Mucosa of stomach (tissue), 1 donor: ENCODE data around the gene BCAP31.

Experiments
- H3K27me3 ChIP-seq: one replicate; pipeline ENCODE4 v1.7.0; 2013; ENCODE audit warnings: mild to moderate bottlenecking, low read length; ENCODE audit not compliant: control insufficient read depth, insufficient read depth
- H3K36me3 ChIP-seq: one replicate; pipeline ENCODE4 v1.7.0; 2013; ENCODE audit warnings: low read length; ENCODE audit not compliant: control insufficient read depth, insufficient read depth
- H3K4me1 ChIP-seq: one replicate; pipeline ENCODE4 v1.7.0; 2013; ENCODE audit warnings: mild to moderate bottlenecking, low read length; ENCODE audit not compliant: control insufficient read depth, insufficient read depth
- H3K4me3 ChIP-seq: one replicate; pipeline ENCODE4 v1.7.0; 2013; ENCODE audit warnings: low read length
- H3K9ac ChIP-seq: one replicate; pipeline ENCODE4 v1.7.0; 2013; ENCODE audit warnings: mild to moderate bottlenecking, low read length, moderate library complexity
- H3K9me3 ChIP-seq: one replicate; pipeline ENCODE4 v1.7.0; 2013; ENCODE audit warnings: mild to moderate bottlenecking, low read length, moderate library complexity; ENCODE audit not compliant: control insufficient read depth
- donor health status: Pancreatic carcinoma.

BCAP31 gene

GRCh38 chrX:153724252-153725038, at the start of gene BCAP31, which contains the start of gene ABCD1:
BCAP31 (minus strand) TSS chrX:153724387; CDS start chrX:153723244, 1,143 bp downstream.
ABCD1 (plus strand) TSS chrX:153724856; CDS start chrX:153725267, 411 bp downstream.
- Histone ChIP-seq H3K4me3 (no peak within 1 kb of the TSS), H3K36me3 (no peaks in the 10 kb centered on the region), H3K9ac (peak within 1 kb of the TSS; percentile 68), H3K27me3 (no peaks in the 10 kb centered on the region), H3K4me1 (peaks cover 37% of the 10 kb centered on the region), H3K9me3 (no peaks in the 10 kb centered on the region)

GRCh38 chrX:153773218-153773611, 49.0 kb upstream of the BCAP31 start:
- H3K9me3 ChIP-seq = no peaks in the 10 kb centered on the region

GRCh38 chrX:153772316-153773217, 48.4 kb upstream of the BCAP31 start:
- Histone ChIP-seq H3K36me3 (no peaks in the 10 kb centered on the region), H3K9ac (no peak overlapping the region), H3K4me1 (no peaks in the 10 kb centered on the region), H3K27me3 (no peaks in the 10 kb centered on the region), H3K9me3 (no peaks in the 10 kb centered on the region), H3K4me3 (no peak overlapping the region)

More at GRCh38 chrX:153773218-153773611, 49.0 kb upstream of the BCAP31 start:
- no peak overlapping the region for H3K9ac ChIP-seq
- H3K36me3 ChIP-seq = no peaks in the 10 kb centered on the region
- no peak overlapping the region for H3K4me3 ChIP-seq
- no peaks in the 10 kb centered on the region for H3K4me1 ChIP-seq
- H3K27me3 ChIP-seq = no peaks in the 10 kb centered on the region

GRCh38 chrX:153771415-153772315, 47.5 kb upstream of the BCAP31 start:
- Histone ChIP-seq H3K9ac (no peak overlapping the region), H3K9me3 (no peaks in the 10 kb centered on the region), H3K27me3 (no peaks in the 10 kb centered on the region), H3K4me1 (peaks cover 4% of the 10 kb centered on the region), H3K36me3 (no peaks in the 10 kb centered on the region), H3K4me3 (no peak overlapping the region)

GRCh38 chrX:153770601-153771414, 46.6 kb upstream of the BCAP31 start:
- no peaks in the 10 kb centered on the region for H3K36me3 ChIP-seq
- no peaks in the 10 kb centered on the region for H3K27me3 ChIP-seq
- no peaks in the 10 kb centered on the region for H3K9me3 ChIP-seq
- H3K4me1 ChIP-seq = peaks cover 10% of the 10 kb centered on the region
- H3K4me3 ChIP-seq = no peak overlapping the region
- H3K9ac ChIP-seq = no peak overlapping the region

- Histone ChIP-seq H3K9ac (no peak overlapping the region), H3K4me1 (peaks cover 10% of the 10 kb centered on the region), H3K36me3 (no peaks in the 10 kb centered on the region), H3K4me3 (no peak overlapping the region), H3K27me3 (no peaks in the 10 kb centered on the region), H3K9me3 (no peaks in the 10 kb centered on the region)
These were observed 45.8 kb upstream of the BCAP31 start for GRCh38 chrX:153769865-153770600.

- Histone ChIP-seq H3K4me1 (peaks cover 10% of the 10 kb centered on the region), H3K9ac (no peak overlapping the region), H3K27me3 (no peaks in the 10 kb centered on the region), H3K4me3 (no peak overlapping the region), H3K9me3 (no peaks in the 10 kb centered on the region), H3K36me3 (no peaks in the 10 kb centered on the region)
These were observed 45.1 kb upstream of the BCAP31 start for GRCh38 chrX:153769158-153769864.

- Histone ChIP-seq H3K4me3 (no peak overlapping the region), H3K4me1 (peaks cover 10% of the 10 kb centered on the region), H3K9me3 (no peaks in the 10 kb centered on the region), H3K9ac (no peak overlapping the region), H3K36me3 (no peaks in the 10 kb centered on the region), H3K27me3 (no peaks in the 10 kb centered on the region)
These were observed 44.3 kb upstream of the BCAP31 start for GRCh38 chrX:153768311-153769157.

GRCh38 chrX:153767674-153768055, 43.5 kb upstream of the BCAP31 start:
- no peaks in the 10 kb centered on the region for H3K36me3 ChIP-seq
- no peaks in the 10 kb centered on the region for H3K9me3 ChIP-seq
- no peak overlapping the region for H3K9ac ChIP-seq
- H3K27me3 ChIP-seq = no peaks in the 10 kb centered on the region
- peaks cover 10% of the 10 kb centered on the region for H3K4me1 ChIP-seq
- no peak overlapping the region for H3K4me3 ChIP-seq
